Measurements from ENCODE around the gene PI4K2B.
"Not testable (repeated sequence)": the region's sequence is repeated elsewhere in the genome, so short reads cannot be mapped to it uniquely, and the experiment has no call there.

Gene PI4K2B

GRCh38 chr4:25308306-25308705 lies 74.5 kb downstream of the PI4K2B start:
- no peak for DNase-seq

GRCh38 chr4:25308761-25309160 lies 74.9 kb downstream of the PI4K2B start:
- no peak for DNase-seq

GRCh38 chr4:25310066-25310802 lies 76.4 kb downstream of the PI4K2B start:
- DNase-seq, result no peak

GRCh38 chr4:25310803-25311166 lies 77.0 kb downstream of the PI4K2B start:
- DNase-seq, result no peak

- DNase-seq, result peak; percentile 77 to 94 (median 85)
Observed at GRCh38 chr4:25312496-25313200, 78.8 kb downstream of the PI4K2B start, which contains the start of gene ZCCHC4. ZCCHC4 (plus strand) TSS chr4:25312774; CDS start chr4:25312810, 36 bp downstream.

- peak in 1 of 5 experiments; percentile 33 for DNase-seq
Observed at GRCh38 chr4:25313201-25313895, 79.5 kb downstream of the PI4K2B start.

- no peak for DNase-seq
Observed at GRCh38 chr4:25320336-25320735, 86.5 kb downstream of the PI4K2B start.

GRCh38 chr4:25320773-25321172 lies 86.9 kb downstream of the PI4K2B start:
- DNase-seq, result no peak

GRCh38 chr4:25321703-25322102 lies 87.9 kb downstream of the PI4K2B start:
- DNase-seq, result no peak

GRCh38 chr4:25328463-25328862 lies 94.6 kb downstream of the PI4K2B start:
- DNase-seq, result not testable (repeated sequence)

Measured in T-helper 2 cell (primary cell).